H9 (cell line): ENCODE measurements around the gene BPGM. TPM values are rescaled to one million over a fixed set of nuclear protein-coding genes. Genes with fewer than 3 reads are reported as not detected.

Experiments
- DNase-seq: peaks from one replicate; pipeline ENCODE4 v3.0.0-alpha.2; 2017
- H2AFZ ChIP-seq: one replicate; pipeline ENCODE4 v1.6.1; 2013; ENCODE audit warnings: mild to moderate bottlenecking, low read length, control low read depth, moderate library complexity
- H2AK5ac ChIP-seq: 2 replicates; pipeline ENCODE4 v1.6.1; 2013; ENCODE audit warnings: low read length, control low read depth, mixed read lengths; ENCODE audit not compliant: insufficient read length
- H2BK120ac ChIP-seq: one replicate; pipeline ENCODE4 v1.6.1; 2013; ENCODE audit warnings: low read depth, mild to moderate bottlenecking, low read length, control low read depth, inconsistent platforms; ENCODE audit not compliant: poor library complexity, severe bottlenecking
- H2BK12ac ChIP-seq: 2 replicates; pipeline ENCODE4 v1.6.1; 2013; ENCODE audit warnings: low read length, control low read depth, mixed read lengths, low read depth; ENCODE audit not compliant: insufficient read length
- H2BK15ac ChIP-seq: 2 replicates; pipeline ENCODE4 v1.6.1; 2013; ENCODE audit warnings: low read depth, low read length, control low read depth
- H2BK20ac ChIP-seq: one replicate; pipeline ENCODE4 v1.6.1; 2013; ENCODE audit warnings: low read depth, mild to moderate bottlenecking, low read length, control low read depth, inconsistent platforms; ENCODE audit not compliant: poor library complexity, severe bottlenecking
- H2BK5ac ChIP-seq: 2 replicates; pipeline ENCODE4 v1.6.1; 2013; ENCODE audit warnings: low read length, control low read depth, mixed read lengths; ENCODE audit not compliant: insufficient read length
- H3K14ac ChIP-seq: 2 replicates; pipeline ENCODE4 v1.6.1; 2013; ENCODE audit warnings: low read length, control low read depth; ENCODE audit not compliant: insufficient read depth
- H3K18ac ChIP-seq: 2 replicates; pipeline ENCODE4 v1.6.1; 2013; ENCODE audit warnings: low read depth, mild to moderate bottlenecking, mixed read lengths, low read length, control low read depth; ENCODE audit not compliant: insufficient read length
- H3K23ac ChIP-seq: 2 replicates; pipeline ENCODE4 v1.6.1; 2013; ENCODE audit warnings: low read length, control low read depth, mixed read lengths, low read depth; ENCODE audit not compliant: insufficient read length
- H3K23me2 ChIP-seq: 2 replicates; pipeline ENCODE4 v1.6.1; 2013; ENCODE audit warnings: low read depth, mild to moderate bottlenecking, mixed read lengths, low read length, control low read depth; ENCODE audit not compliant: insufficient read length, poor library complexity, severe bottlenecking
- H3K27ac ChIP-seq: 2 replicates; pipeline ENCODE4 v1.5.1; 2013; ENCODE audit warnings: low read length, control low read depth, mixed read lengths, low read depth; ENCODE audit not compliant: insufficient read length
- H3K27me3 ChIP-seq: 2 replicates; pipeline ENCODE4 v1.6.1; 2013; ENCODE audit warnings: low read length, control low read depth, inconsistent platforms; ENCODE audit not compliant: insufficient read depth
- H3K4ac ChIP-seq: 2 replicates; pipeline ENCODE4 v1.6.1; 2013; ENCODE audit warnings: low read depth, mild to moderate bottlenecking, control low read depth, inconsistent platforms, low read length, moderate library complexity
- H3K4me1 ChIP-seq: 2 replicates; pipeline ENCODE4 v1.6.1; 2013; ENCODE audit warnings: low read length, control low read depth, inconsistent platforms; ENCODE audit not compliant: insufficient read depth
- H3K4me2 ChIP-seq: 2 replicates; pipeline ENCODE4 v1.6.1; 2013; ENCODE audit warnings: low read length, control low read depth, mixed read lengths; ENCODE audit not compliant: insufficient read length, insufficient read depth
- H3K56ac ChIP-seq: 2 replicates; pipeline ENCODE4 v1.6.1; 2013; ENCODE audit warnings: low read depth, mild to moderate bottlenecking, mixed read lengths, low read length, control low read depth; ENCODE audit not compliant: insufficient read length
- H3K79me1 ChIP-seq: 2 replicates; pipeline ENCODE4 v1.6.1; 2013; ENCODE audit warnings: low read depth, mild to moderate bottlenecking, moderate library complexity, low read length, control low read depth, inconsistent platforms; ENCODE audit not compliant: insufficient read depth, poor library complexity, severe bottlenecking
- H3K79me2 ChIP-seq: 2 replicates; pipeline ENCODE4 v1.6.1; 2013; ENCODE audit warnings: low read length, control low read depth, inconsistent platforms; ENCODE audit not compliant: insufficient read depth
- H3K9ac ChIP-seq: 2 replicates; pipeline ENCODE4 v1.6.1; 2013; ENCODE audit warnings: low read length, control low read depth, mixed read lengths; ENCODE audit not compliant: insufficient read length; ENCODE audit errors: extremely low read depth
- H3K9me3 ChIP-seq: one replicate; pipeline ENCODE4 v1.6.1; 2013; ENCODE audit warnings: low read depth, low read length, inconsistent platforms; ENCODE audit not compliant: control insufficient read depth
- H3T11ph ChIP-seq: one replicate; pipeline ENCODE4 v1.6.1; 2013; ENCODE audit warnings: mild to moderate bottlenecking, low read length, control low read depth, inconsistent platforms
- H4K20me1 ChIP-seq: one replicate; pipeline ENCODE4 v1.6.1; 2013; ENCODE audit not compliant: control insufficient read depth, insufficient read length, insufficient read depth
- H4K5ac ChIP-seq: 2 replicates; pipeline ENCODE4 v1.6.1; 2013; ENCODE audit warnings: low read depth, mild to moderate bottlenecking, mixed read lengths, low read length, control low read depth; ENCODE audit not compliant: insufficient read length
- H4K8ac ChIP-seq: replicated peaks from 2 replicates; pipeline ENCODE4 v1.6.1; 2013; ENCODE audit warnings: low read length, control low read depth, mixed read lengths, low read depth; ENCODE audit not compliant: insufficient read length
- H4K91ac ChIP-seq: 2 replicates; pipeline ENCODE4 v1.6.1; 2013; ENCODE audit warnings: low read depth, mild to moderate bottlenecking, moderate library complexity, mixed read lengths, low read length, control low read depth; ENCODE audit not compliant: insufficient read length
- H3K27ac Mint-ChIP-seq, 3 experiments: 2 replicates in 2 of 3; 3 replicates in 1 of 3; pipeline ENCODE4 v1.8.0; 2020 to 2021; ENCODE audit warnings: mixed read lengths in 3 of 3, mild to moderate bottlenecking in 1 of 3, moderate library complexity in 1 of 3
- H3K27me3 Mint-ChIP-seq: 2 replicates; pipeline ENCODE4 v1.8.0; 2021; ENCODE audit warnings: low read depth, mild to moderate bottlenecking, moderate library complexity, mixed read lengths
- H3K36me3 Mint-ChIP-seq, 3 experiments: 2 replicates in 2 of 3; 3 replicates in 1 of 3; pipeline ENCODE4 v1.8.0; 2020 to 2021; ENCODE audit warnings: low read depth in 3 of 3, mixed read lengths in 3 of 3; ENCODE audit not compliant: insufficient read depth in 1 of 3
- H3K4me1 Mint-ChIP-seq, 2 experiments: 2 replicates each; pipeline ENCODE4 v1.8.0; 2020; ENCODE audit warnings: mixed read lengths in 2 of 2
- H3K4me3 Mint-ChIP-seq, 2 experiments: 2 replicates in 1 of 2; 3 replicates in 1 of 2; pipeline ENCODE4 v1.8.0; 2020 to 2021; ENCODE audit warnings: mild to moderate bottlenecking in 2 of 2, mixed read lengths in 2 of 2, moderate library complexity in 1 of 2
- H3K9me3 Mint-ChIP-seq, 2 experiments: 2 replicates in 1 of 2; 3 replicates in 1 of 2; pipeline ENCODE4 v1.8.0; 2020; ENCODE audit warnings: mild to moderate bottlenecking in 2 of 2, mixed read lengths in 2 of 2, moderate library complexity in 1 of 2
- CTCF ChIP-seq: fragments of 200-600 bp; sonication (generic); conservative IDR thresholded peaks from 3 replicates; pipeline ENCODE4 v1.8.0; 2021; ENCODE audit warnings: antibody characterized with exemption, mild to moderate bottlenecking
- whole genome bisulfite sequencing: extraction: QIAGEN DNeasy Blood & Tissue Kit; methylation state at CpG from one replicate; pipeline ENCODE4 v1.1.7; 2013; ENCODE audit warnings: missing lambda C conversion rate, low lambda C conversion rate, mixed read lengths; ENCODE audit not compliant: insufficient read length; ENCODE audit errors: extremely low coverage; 5-methylcytosine and 5-hydroxymethylcytosine counted together
- total RNA-seq: library from RNA; stranded (reverse); gene quantifications from 2 replicates; pipeline ENCODE4 v1.2.1, GENCODE V29; 2021

Gene BPGM
- total RNA-seq, 1 experiment from 2014 or later, result 14.4 TPM

GRCh38 chr7:134685250-134685649, 38.6 kb downstream of the BPGM start:
- Histone ChIP-seq H3K27me3 (no peaks in the 10 kb centered on the region), H2AFZ (no peak overlapping the region), H3K4me2 (no peak overlapping the region), H2AK5ac (no peak overlapping the region), H2BK5ac (no peak overlapping the region), H3K4ac (no peak overlapping the region), H3K9ac (no peak overlapping the region), H2BK15ac (no peak overlapping the region), H4K20me1 (no peaks in the 10 kb centered on the region), H3K9me3 (no peaks in the 10 kb centered on the region), H2BK12ac (no peak overlapping the region), H2BK20ac (no peak overlapping the region), H3K23me2 (no peaks in the 10 kb centered on the region), H3K79me1 (no peaks in the 10 kb centered on the region), H4K5ac (no peak overlapping the region), H3K27ac (no peak overlapping the region), H4K91ac (no peak overlapping the region), H3K18ac (no peak overlapping the region), H2BK120ac (no peak overlapping the region), H3K4me1 (no peaks in the 10 kb centered on the region), H3T11ph (no peak overlapping the region), H4K8ac (no peak overlapping the region), H3K14ac (no peak overlapping the region), H3K23ac (no peak overlapping the region), H3K56ac (no peak overlapping the region), H3K79me2 (no peaks in the 10 kb centered on the region)
- Mint-ChIP-seq H3K9me3 (no peaks in the 10 kb centered on the region), H3K27me3 (no peaks in the 10 kb centered on the region), H3K4me1 (peaks cover 4 to 5% of the 10 kb centered on the region in 2 experiments; a peak in 2 of 4 replicates), H3K27ac (no peak overlapping the region), H3K4me3 (no peak overlapping the region), H3K36me3 (peaks cover 0 to 5% (median 0%) of the 10 kb centered on the region in 3 experiments; a peak in 1 of 7 replicates)
- no peak for TF ChIP-seq CTCF
- no CpG with 5 or more reads among the region's 2 CpGs for WGBS
- DNase-seq, result no peak
